HG03039 (cell line): Measurements from ENCODE around the gene CAMSAP1.

Experiments used
- ATAC-seq: cut with Tn5 transposase; IDR thresholded peaks from one replicate; pipeline ENCODE4 v1.9.1; 2021; ENCODE audit warnings: mild to moderate bottlenecking, moderate library complexity; ENCODE audit not compliant: unreplicated experiment

The CAMSAP1 gene

DNA sequence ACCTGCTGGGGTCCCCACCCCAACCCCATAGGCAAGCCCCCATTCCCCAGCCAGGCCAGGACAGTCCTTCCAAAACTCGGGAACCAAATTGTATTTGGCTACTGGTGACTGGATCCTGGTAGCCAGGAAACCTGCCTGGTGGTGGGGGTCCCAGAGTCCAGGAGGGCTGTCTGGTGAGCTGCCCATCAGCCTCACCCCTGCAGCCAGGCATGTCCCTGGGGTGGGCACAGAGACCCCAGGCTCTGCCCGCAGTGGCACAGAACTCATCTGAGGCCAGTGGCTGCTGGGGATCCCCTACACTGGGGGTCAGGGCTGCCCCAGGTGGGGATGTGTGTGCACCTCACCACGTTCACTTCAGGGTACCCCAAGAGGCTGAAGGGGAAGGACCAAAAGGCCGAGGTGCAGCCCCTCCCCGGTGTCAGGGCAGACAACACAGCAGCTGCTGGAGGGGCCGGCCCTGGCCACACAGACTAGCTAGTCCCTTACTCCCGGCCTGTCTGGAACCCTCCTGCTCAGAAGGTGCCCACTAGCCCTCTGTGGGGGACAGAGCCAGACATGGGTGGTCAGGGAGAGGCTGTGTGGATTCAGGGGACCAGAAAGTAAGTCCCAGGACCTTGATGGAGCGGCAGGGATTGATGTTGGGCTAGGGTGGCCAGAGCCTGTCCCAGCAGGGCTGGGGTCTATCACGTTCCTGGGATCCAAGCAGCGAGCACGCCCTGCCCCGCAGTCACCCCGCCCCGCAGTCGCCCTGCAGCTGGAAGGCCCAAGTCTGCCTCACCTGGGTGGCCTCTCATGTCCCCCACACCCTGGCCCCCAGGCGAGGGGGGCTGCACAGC lies 113.9 kb downstream of the CAMSAP1 start:
- no peak for ATAC-seq

DNA sequence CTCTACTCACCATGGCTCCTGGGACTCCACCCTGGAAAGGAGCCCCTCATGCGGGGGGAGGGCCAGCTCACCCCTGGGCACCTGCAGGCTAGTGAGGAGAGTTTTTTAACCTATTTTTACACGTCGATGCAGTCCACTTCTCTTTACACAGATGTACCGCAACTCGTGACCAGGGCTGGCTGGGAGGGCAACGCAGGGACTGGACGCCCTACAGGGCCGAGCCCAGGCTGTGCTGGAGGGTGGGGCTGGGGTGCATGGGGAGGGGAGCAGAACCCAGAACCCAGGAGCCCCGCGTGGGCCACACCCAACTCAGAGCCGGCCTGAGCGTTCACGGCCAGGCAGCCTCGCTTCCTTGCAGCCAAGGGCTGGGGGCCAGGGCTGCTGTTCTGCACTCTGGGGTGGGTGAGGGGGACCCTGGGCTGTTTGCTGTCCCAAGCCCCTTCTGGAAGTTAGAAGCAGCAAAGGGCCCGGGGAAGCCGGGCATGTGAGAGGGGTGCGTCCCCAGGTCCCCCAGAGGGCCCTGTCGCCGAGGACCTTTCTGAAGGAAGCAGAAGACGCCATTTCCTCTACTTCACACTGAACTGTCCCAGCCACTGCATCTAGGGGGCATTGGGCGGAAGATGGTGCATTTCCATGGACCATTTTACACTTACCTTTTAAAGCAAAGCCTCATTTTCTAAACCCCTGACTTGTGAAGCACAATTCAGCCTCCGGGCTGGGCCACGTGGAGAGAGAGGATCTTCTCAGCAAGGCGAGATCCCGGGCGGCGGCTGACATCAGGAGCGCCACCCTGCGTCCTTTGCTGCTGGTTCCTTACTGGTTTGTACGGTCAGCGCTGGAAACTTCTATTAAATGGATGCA lies 114.8 kb downstream of the CAMSAP1 start:
- no peak for ATAC-seq

DNA sequence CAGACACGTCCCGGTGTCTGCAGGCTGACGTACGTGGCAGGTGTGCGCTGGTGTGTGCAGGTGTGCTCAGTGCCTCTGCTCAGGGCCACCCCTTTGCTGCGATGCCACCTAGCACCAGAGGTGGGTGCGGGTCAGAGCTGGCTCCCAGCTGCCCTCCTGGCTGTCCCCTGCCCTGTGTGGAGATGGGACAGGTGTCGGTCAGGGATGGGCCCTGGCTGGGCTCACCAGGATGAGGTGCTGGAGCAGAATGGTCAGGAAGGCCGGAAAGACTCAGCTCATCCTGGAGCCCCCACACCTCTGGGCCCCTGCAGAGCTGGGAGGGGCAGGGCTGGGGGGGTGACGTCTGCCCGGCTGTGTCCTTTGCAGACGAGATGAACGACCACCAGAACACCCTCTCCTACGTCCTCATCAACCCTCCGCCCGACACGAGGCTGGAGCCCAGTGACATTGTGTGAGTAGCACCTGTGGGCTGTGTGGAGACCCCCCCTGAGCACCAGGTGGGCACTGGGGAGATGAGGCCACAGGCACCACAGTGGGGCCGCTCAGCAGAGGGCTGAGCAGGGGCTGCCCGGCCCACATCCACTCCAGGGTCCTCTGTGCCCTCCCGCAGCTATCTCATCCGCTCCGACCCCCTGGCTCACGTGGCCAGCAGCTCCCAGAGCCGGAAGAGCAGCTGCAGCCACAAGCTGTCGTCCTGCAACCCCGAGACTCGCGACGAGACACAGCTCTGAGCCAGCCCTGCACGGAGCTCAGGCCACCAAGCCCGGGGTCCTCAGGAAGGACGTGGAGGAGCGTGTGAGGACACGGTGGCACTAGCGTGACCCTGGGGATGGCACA lies 115.7 kb downstream of the CAMSAP1 start:
- no peak for ATAC-seq

DNA sequence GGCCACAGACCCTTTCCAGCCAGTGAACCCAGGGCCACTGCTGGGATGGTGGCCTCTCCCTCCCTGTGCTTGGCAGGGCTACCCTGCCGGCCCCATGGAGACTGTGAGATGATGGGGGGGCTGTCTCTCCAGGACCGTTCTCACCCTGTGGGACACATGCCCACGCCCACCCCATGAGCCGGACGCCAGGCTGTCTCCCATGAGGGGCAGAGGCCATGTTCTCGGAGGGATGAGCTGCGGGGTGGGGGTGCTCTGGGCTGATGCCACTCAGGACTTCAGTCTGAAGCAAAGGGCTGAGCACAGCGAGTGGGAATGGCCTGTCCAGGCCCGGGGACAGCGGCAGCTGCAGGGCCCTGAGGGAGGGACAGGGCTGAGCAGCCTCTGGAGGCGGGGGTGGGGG lies 116.5 kb downstream of the CAMSAP1 start:
- no peak for ATAC-seq

DNA sequence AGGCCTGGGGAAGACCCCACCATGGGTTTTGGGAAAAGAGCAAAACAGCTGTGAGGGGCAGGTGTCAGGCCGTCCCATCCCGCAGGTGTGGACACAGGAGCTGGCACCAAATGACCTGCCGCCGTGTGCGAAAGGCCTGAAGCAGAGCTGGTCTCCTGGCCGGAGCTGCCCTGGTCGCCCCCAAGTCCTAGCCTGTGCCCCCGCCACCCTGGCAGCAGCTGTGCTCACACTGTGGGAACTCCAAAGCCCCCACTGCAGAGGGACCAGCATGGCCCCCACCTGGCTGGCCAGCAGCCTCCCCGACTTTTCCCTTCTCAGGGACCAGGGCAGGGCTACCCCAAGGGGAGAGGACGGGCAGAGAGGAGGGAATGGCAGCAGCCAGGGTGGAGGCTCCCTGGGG lies 117.0 kb downstream of the CAMSAP1 start:
- ATAC-seq, result no peak

DNA sequence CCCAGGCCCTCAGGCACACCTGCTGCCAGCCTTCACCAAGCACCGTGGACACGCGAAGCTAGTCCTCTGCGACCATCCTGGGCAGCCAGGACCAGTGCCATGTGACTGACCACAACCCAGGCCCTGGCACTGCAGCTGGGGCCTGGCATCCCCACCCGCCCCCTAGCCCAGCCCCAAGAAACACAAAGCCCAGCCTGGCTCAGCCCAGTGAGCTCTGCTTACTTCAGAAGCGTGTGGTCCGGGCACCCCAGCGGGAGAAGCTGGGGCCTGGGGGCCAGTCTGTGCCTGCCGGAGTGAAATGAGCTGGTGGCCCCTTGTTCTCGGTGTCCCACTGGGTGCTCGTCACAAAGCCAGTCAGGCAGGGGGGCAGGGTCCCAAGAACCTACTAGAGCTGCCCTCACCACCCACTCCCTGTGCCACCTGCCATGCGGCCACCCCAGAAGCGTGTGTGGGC lies 117.5 kb downstream of the CAMSAP1 start:
- no peak for ATAC-seq

DNA sequence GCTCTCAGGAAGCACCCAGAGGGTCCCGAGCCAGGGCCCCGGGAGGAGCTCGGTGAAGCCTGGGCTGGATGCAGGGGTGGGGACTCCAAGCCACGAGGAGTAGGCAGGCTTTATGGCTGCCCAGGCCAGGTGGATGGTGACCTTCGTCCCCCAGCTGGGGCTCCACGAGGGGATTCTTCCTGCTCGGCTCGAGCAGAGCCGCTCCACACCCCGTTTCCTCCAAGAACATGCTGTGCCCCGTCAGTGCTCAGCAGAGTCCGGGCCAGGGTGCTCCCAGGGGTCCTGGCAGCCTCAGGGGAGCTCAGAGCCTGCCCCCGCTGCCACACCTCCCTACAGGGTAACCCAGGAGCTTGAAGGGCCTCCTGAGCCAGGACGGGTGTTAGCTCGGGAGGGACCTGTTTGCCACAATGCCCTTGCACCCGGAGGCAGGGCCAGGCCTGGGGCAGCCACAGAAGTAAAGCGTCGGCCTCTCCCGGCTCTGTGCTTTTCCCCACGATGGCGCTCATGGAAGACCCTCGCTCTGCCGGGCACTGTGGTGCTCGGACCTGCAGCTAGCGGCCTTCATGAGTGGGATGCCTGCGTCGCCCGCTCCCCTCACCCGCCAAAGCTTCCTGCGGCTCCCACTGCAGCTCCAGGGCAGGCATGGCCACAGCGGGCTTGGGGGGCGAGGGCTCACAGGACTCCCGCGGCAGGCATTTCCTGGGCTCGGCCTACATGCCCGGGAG lies 118.6 kb downstream of the CAMSAP1 start:
- ATAC-seq, result no peak

DNA sequence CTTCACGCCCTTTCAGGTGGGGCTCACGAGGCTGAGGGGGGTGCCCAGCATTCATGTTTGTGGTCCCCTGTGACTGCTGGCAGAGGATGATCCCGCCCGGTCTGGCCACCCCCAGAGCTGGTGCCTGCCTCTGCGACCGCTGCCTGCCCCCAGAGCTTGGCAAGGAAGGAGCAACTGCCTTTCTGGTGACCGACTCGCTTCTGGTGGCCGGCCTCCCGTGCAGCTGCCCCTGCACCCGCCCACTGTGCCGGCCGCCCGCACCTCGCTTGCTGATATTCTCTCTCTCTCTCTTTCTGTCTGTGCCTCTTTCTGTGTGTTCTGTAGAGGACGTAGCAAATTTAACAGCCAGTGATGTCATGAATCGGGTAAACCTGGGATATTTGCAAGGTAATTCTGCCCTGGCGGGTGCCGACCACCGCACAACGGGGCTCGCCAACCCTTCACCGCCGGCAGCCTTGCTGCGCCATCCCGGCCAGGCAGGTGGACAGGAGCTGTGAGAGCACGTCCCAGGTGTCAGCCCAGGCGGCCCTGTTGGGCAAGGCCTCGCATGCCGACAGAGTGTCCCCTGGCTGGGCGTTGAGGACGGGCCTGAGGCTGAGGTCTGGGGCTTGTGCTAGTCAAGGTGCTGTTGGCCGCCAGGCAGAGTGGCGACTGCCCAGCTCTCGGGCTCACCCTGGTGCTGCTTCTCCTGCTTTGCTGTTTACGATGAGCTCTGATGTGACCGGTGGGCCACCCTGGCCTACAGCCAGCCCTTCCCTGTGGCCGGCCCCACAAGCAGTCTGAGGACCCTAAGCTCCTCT lies 119.4 kb downstream of the CAMSAP1 start:
- no peak for ATAC-seq

DNA sequence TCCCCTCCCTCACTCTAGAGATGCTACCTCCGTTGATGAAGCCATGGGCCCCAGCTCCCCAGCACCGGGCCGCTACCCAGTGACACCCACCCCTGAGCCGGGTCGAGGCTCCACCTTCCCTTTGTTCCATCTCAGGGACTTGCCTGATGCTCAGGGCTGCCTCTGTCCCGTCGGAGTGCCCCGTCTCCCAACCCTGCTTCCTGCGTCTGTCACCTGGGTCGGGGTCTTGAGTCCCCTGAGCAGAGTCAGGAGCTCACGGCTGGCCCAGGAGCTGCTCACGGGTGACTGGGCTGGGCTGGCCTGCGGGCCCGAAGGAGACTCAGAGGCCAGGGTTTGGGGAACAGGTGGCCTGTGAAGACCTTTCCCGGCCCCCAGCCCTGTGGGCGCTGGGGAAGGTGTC lies 120.0 kb downstream of the CAMSAP1 start:
- no peak for ATAC-seq

DNA sequence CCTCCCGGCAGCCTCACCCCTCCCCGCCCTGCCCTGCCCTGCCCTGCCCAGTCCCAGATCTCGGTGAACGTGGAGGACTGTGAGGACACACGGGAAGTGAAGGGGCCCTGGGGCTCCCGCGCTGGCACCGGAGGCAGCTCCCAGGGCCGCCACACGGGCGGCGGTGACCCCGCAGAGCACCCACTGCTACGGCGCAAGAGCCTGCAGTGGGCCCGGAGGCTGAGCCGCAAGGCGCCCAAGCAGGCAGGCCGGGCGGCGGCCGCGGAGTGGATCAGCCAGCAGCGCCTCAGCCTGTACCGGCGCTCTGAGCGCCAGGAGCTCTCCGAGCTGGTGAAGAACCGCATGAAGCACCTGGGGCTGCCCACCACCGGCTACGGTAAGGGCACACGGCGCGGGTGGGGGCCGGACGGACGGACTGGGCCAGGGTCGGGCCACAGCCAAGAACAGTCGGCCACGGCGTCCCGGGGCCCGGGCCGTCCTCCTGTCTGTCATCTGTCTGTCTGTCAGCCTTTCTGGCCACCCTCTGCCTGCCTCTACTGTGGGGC lies 121.1 kb downstream of the CAMSAP1 start:
- ATAC-seq, result no peak

DNA sequence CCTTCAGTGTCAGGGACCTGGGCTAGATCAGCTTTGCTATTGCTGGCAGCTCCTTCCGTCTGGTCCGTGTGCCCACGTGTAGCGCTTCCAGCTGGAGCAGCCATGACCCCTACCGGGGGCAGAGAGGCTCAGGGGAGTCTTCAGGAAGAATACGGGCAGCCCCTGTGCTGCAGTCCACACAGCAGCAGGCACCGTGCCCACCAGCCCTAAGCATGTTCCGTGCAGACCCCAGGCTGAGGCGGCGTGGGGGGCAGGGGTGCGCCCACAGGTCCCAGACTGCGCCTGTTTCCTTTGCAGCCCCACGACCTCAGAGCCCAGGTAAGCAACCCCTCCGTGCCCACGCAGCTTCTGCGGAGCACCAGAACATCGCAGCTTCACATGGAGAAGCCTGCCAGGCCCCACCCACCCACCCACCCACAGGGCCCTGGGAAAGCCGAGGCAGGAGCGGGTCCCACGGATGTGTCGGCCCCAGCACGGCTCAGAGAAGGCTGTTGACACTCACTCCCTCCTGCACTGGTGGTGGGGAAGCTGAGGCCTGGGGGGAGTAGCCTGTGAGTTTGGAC lies 122.3 kb downstream of the CAMSAP1 start:
- ATAC-seq, result no peak

DNA sequence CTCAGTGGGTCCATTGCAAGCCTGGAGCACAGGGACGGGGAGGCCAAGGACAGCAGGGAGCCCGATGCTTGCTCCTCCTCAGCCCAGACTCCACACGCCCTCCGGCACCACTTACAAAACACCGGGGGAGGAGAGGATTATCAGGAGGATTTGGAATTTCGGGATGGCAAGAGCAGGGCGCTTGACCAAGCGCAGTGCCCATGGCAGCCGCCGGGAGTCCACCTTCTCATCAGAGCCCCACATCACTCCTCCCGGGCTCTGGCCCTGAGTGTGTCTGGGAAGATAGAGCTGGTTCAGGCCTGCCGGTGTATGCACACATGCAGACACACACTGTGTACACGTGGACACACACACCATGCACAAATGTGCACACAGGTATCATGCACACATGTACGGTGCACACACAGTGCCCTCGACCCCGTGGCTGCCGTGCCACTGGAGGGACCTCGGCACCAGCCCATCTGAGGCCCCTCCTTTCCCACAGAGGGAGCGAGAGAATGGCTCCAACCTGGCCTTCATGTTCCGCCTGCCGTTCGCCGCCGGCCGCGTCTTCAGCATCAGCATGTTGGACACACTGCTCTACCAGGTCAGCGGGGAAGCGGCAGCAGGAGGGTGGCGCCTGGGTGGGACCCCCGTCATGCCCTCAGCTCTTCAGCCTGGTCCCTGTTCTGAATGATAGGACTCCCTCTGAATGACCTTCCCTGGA lies 123.7 kb downstream of the CAMSAP1 start:
- no peak for ATAC-seq

DNA sequence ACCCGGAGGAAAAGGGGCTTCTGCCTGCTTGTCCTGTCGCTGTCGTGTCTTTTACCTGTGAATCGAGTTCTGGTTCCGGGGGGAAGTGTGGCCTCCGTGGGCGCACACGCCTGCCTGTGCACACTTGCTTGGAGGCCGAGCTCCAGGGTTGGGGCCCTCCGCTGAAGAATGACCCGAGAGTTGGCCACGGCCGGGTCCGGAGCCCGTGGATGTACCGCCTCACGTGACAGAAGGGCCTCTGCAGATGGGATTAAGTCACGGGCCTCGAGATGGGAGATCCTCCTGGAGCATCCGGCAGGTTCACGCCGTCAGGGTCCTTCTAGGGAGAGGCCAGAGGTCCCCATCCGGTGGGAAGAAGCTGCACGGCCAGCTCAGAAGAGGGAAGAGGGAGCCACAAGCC lies 124.4 kb downstream of the CAMSAP1 start:
- no peak for ATAC-seq

DNA sequence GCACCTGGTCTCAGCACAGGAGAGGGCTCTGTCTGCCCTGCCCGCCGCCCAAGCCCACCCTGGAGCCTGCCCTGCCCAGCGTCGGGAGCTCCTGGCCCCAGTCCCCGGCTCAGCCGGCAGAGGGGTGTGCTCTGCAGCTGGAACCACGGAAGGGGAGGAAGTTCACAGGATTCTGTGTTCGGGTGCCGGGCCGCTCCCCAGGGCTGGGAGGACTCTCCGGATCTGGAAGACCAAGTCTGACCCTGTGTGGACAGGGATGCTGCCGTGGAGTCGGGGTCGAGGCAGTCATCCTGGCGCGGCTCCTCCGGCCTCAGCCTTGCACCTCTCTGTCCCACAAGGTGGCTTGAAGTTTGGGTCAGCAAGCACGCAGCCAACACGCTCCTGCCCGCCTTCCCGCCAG lies 126.7 kb downstream of the CAMSAP1 start:
- ATAC-seq, result no peak

DNA sequence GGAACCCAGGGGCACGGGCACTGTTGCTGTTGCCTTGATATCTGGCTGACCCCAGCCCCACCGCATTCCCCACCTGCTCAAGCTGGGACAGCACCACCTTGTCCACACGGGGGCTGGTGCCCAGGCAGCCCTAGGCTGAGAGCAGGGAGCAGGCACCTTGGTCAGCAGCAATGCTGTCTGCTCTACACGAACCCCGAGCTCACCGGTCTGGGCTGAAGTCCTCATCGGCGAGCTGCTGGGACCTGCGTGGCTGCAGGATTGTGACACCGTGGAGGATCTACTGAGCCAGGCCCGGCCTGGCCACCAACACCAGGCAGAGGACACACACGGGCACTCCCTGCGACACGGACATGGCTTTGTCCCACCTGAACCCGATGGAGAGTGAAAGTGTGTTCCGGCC lies 127.3 kb downstream of the CAMSAP1 start:
- ATAC-seq, result no peak

DNA sequence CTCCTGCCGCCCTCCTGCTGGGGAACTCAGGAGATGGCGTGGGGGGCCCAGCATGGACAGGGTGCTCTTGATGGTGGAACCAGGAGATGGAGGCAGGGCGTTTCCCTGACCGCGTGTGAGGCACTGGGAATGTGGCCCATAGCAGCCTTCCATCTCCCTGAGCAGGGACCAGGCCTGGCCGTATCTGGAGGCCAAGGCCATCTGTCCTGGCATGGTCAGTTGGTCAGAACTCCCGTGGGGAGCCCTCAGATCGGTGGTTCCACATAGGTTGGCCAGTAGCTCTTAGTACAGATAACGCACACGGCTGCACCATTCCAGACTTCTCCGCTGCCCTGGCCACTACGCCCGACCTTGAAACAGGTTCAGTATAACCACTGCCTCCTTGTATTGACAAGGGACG lies 127.8 kb downstream of the CAMSAP1 start:
- ATAC-seq, result no peak

DNA sequence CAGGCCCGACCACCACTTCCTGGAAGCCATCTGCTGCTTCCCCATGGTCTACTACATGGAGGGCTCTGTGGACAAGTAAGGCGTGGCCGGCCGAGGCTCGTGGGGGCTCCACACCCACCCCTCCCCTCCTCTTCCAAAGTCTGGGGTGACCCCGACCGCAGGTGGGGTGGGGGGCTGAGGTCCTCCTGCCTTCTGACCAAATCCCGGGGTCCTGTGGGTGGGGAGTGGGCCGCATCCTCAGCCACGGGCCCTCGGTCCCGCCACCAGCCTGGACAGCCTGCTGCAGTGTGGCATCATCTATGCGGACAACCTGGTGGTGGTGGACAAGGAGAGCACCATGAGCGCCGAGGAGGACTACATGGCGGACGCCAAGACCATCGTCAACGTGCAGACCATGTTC lies 128.9 kb downstream of the CAMSAP1 start:
- no peak for ATAC-seq

DNA sequence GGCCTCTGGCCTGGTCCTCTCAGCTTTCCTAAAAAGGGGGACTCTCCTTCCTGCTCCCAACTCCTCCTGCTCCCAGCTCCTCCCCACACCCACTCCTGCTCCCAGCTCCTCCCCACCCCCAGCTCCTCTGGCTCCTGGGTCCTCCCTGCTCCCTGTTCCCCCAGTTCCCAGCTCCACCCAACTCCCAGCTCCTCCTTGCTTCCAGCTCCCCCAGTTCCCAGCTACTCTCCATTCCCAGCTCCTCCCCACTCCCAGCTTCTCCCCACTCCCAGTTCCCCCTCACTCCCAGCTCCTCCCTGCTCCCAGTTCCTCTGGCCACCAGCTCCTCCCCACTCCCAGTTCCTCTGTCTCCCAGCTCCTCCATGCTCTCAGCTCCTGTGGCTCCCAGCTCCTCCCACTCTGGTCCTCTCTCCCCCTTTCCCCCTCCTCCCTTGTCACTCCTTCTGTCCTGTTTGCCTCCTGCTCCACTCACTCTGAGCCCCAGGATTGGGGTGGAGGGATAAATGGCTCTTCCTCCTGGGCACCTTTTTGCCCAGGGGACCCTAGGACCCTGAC lies 129.6 kb downstream of the CAMSAP1 start:
- ATAC-seq, result no peak
